AG09309 (cell line): Measurements from ENCODE around the gene MRGPRE.

ENCODE experiments used
- DNase-seq: peaks from one replicate; pipeline ENCODE4 v3.0.0-alpha.2; 2010; ENCODE audit warnings: low read depth
- H3K4me3 ChIP-seq: 2 replicates; pipeline ENCODE4 v1.5.1; 2011; ENCODE audit warnings: mild to moderate bottlenecking, low read depth, low read length, moderate library complexity; ENCODE audit not compliant: control insufficient read depth
- CTCF ChIP-seq: IDR thresholded peaks from 2 replicates; pipeline ENCODE4 v1.5.1; 2011; ENCODE audit warnings: mild to moderate bottlenecking, low read depth, low read length, inconsistent platforms; ENCODE audit not compliant: insufficient read depth, control insufficient read depth; ENCODE audit errors: missing control alignments

MRGPRE gene

GRCh38 chr11:3181725-3182461 lies 50.3 kb downstream of the MRGPRE start:
- no peak for DNase-seq
- TF ChIP-seq CTCF = no peak

GRCh38 chr11:3180869-3181268 lies 51.3 kb downstream of the MRGPRE start:
- DNase-seq = no peak
- no peak for TF ChIP-seq CTCF
- H3K4me3 ChIP-seq = no peak overlapping the region

More at GRCh38 chr11:3181725-3182461, 50.3 kb downstream of the MRGPRE start:
- no peak overlapping the region for H3K4me3 ChIP-seq

- no peak overlapping the region for H3K4me3 ChIP-seq
- DNase-seq = no peak
- no peak for TF ChIP-seq CTCF
These were observed 53.9 kb downstream of the MRGPRE start for GRCh38 chr11:3178349-3178748.

GRCh38 chr11:3177931-3178330 lies 54.3 kb downstream of the MRGPRE start:
- DNase-seq = no peak
- no peak for TF ChIP-seq CTCF
- H3K4me3 ChIP-seq = no peak overlapping the region
